ENCODE results near the gene SYTL3.

SYTL3 gene

DNA sequence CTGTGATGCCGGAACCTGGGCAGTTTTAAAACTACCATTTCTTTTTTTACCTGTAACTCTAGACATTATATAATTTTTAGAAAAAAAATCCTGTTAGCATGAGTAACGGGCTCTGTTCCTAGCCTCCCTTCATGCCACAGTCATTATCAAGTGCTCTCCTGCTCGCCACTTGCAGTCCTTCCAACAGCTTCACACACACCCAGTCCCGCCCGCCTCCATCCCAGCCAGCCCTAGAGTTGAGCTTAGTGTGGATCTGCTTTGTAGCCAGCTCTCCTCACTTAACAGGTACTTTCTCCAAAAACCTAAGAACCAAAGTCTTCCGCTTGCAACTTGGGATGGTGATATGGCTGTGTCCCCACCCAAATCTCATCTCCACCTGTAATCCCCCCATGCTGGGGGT, 117.9 kb downstream of the SYTL3 start:
- no peaks in the 10 kb centered on the region for H3K9me2 ChIP-seq (ENCODE audit: low read depth, low read length)
- H3F3A ChIP-seq (ENCODE audit: insufficient read depth, low read length): peaks cover 11% of the 10 kb centered on the region; the same call in 1 of the 2 replicates
- H2AFZ ChIP-seq (ENCODE audit: low read length): no peak overlapping the region
- no peaks in the 10 kb centered on the region for H3K79me2 ChIP-seq (ENCODE audit: insufficient read depth, low read length)
- H3K27ac ChIP-seq (ENCODE audit: low read depth, low read length, poor library complexity, severe bottlenecking): no peak overlapping the region
- no peak for TF ChIP-seq EZH2 (IDR thresholded peaks at IDR 0.05; ENCODE audit: borderline replicate concordance, low read length)
- TF ChIP-seq, protein P1, sequence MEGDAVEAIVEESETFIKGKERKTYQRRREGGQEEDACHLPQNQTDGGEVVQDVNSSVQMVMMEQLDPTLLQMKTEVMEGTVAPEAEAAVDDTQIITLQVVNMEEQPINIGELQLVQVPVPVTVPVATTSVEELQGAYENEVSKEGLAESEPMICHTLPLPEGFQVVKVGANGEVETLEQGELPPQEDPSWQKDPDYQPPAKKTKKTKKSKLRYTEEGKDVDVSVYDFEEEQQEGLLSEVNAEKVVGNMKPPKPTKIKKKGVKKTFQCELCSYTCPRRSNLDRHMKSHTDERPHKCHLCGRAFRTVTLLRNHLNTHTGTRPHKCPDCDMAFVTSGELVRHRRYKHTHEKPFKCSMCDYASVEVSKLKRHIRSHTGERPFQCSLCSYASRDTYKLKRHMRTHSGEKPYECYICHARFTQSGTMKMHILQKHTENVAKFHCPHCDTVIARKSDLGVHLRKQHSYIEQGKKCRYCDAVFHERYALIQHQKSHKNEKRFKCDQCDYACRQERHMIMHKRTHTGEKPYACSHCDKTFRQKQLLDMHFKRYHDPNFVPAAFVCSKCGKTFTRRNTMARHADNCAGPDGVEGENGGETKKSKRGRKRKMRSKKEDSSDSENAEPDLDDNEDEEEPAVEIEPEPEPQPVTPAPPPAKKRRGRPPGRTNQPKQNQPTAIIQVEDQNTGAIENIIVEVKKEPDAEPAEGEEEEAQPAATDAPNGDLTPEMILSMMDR (IDR thresholded peaks at IDR 0.05; ENCODE audit: low read length): no peak
- no peaks in the 10 kb centered on the region for H3K9me3 ChIP-seq (ENCODE audit: low read length)
- H3K36me3 ChIP-seq (ENCODE audit: insufficient read depth, low read length): peaks cover 88% of the 10 kb centered on the region
- no peaks in the 10 kb centered on the region for H3K4me1 ChIP-seq (ENCODE audit: insufficient read depth, low read length, severe bottlenecking)
- H4K20me1 ChIP-seq (ENCODE audit: insufficient read depth, low read length): no peaks in the 10 kb centered on the region
- no peak overlapping the region for H3K4me3 ChIP-seq (ENCODE audit: low read depth, low read length, poor library complexity, severe bottlenecking)
- H3K27me3 ChIP-seq (ENCODE audit: insufficient read depth, low read length): no peaks in the 10 kb centered on the region
- H3K9ac ChIP-seq (ENCODE audit: low read length): no peak overlapping the region
- H3K4me2 ChIP-seq (ENCODE audit: low read length): no peak overlapping the region

DNA sequence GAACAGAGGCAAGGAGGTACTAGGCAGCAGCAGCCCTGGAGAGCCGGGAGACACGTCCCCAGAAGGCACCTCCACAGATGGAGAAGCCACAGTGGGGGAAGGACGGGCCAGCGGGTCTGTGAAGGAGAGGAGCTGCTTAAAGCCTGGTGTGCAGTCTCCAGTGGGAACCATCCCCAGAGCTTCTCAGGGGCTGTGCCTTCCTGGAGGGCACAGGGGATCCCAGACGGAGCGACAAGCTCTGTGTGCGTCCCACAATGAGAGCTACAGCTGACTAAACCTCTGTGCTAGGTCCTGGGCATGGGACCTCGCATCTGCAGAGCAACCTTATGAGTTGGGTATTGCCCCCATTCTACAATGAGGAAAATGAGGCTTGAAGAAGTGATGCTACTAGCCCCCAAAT, 118.6 kb downstream of the SYTL3 start:
- H3K27me3 ChIP-seq (ENCODE audit: insufficient read depth, low read length): no peaks in the 10 kb centered on the region
- no peak overlapping the region for H2AFZ ChIP-seq (ENCODE audit: low read length)
- H3F3A ChIP-seq (ENCODE audit: insufficient read depth, low read length): peaks cover 11% of the 10 kb centered on the region; the same call in 1 of the 2 replicates
- H3K79me2 ChIP-seq (ENCODE audit: insufficient read depth, low read length): no peaks in the 10 kb centered on the region
- H3K36me3 ChIP-seq (ENCODE audit: insufficient read depth, low read length): peaks cover 95% of the 10 kb centered on the region
- no peaks in the 10 kb centered on the region for H4K20me1 ChIP-seq (ENCODE audit: insufficient read depth, low read length)
- TF ChIP-seq, protein P1 (IDR thresholded peaks at IDR 0.05; ENCODE audit: low read length): no peak
- TF ChIP-seq EZH2 (IDR thresholded peaks at IDR 0.05; ENCODE audit: borderline replicate concordance, low read length): no peak
- H3K9me3 ChIP-seq (ENCODE audit: low read length): no peaks in the 10 kb centered on the region
- no peaks in the 10 kb centered on the region for H3K9me2 ChIP-seq (ENCODE audit: low read depth, low read length)
- no peak overlapping the region for H3K4me2 ChIP-seq (ENCODE audit: low read length)
- H3K4me3 ChIP-seq (ENCODE audit: low read depth, low read length, poor library complexity, severe bottlenecking): no peak overlapping the region
- H3K4me1 ChIP-seq (ENCODE audit: insufficient read depth, low read length, severe bottlenecking): no peaks in the 10 kb centered on the region
- no peak overlapping the region for H3K27ac ChIP-seq (ENCODE audit: low read depth, low read length, poor library complexity, severe bottlenecking)
- no peak overlapping the region for H3K9ac ChIP-seq (ENCODE audit: low read length)

DNA sequence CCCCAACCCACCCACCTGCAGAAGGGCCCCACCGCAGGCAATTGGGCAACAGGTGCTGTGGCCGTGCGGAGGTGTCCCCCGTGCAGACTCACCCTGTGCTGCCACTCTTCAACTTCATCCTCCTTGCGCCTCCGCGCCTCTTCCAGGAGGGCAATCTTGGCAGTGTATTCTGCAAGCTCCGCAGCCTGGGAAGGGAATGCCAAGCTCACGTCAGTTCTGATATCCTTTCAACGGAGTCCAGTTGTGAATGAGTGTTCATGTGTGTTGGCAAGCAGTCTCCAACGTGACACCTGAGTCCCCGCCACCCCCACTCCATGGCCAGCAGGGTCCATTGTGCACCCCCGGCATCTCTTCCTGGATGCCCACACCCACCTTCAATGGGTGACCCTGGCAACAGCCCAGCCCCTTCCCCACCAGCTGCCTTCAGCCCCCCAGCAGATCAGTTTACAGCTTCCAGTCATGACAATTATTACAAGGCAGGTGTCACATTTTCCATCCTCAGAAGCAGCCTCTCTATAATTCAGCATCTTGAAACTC, 119.4 kb downstream of the SYTL3 start:
- Histone ChIP-seq H3F3A (ENCODE audit: insufficient read depth, low read length) (peaks cover 8% of the 10 kb centered on the region; the same call in 1 of the 2 replicates), H3K9ac (ENCODE audit: low read length) (no peak overlapping the region), H4K20me1 (ENCODE audit: insufficient read depth, low read length) (no peaks in the 10 kb centered on the region)

More for the DNA sequence above, 119.4 kb downstream of the SYTL3 start:
- Histone ChIP-seq H3K9me2 (ENCODE audit: low read depth, low read length) (no peaks in the 10 kb centered on the region), H3K9me3 (ENCODE audit: low read length) (no peaks in the 10 kb centered on the region), H3K36me3 (ENCODE audit: insufficient read depth, low read length) (peaks cover 100% of the 10 kb centered on the region), H3K27me3 (ENCODE audit: insufficient read depth, low read length) (no peaks in the 10 kb centered on the region), H3K4me1 (ENCODE audit: insufficient read depth, low read length, severe bottlenecking) (no peaks in the 10 kb centered on the region), H3K4me3 (ENCODE audit: low read depth, low read length, poor library complexity, severe bottlenecking) (no peak overlapping the region), H3K79me2 (ENCODE audit: insufficient read depth, low read length) (no peaks in the 10 kb centered on the region), H3K27ac (ENCODE audit: low read depth, low read length, poor library complexity, severe bottlenecking) (no peak overlapping the region), H3K4me2 (ENCODE audit: low read length) (no peak overlapping the region), H2AFZ (ENCODE audit: low read length) (no peak overlapping the region)
- TF ChIP-seq EZH2 (IDR thresholded peaks at IDR 0.05; ENCODE audit: borderline replicate concordance, low read length): no peak
- TF ChIP-seq, protein P1 (IDR thresholded peaks at IDR 0.05; ENCODE audit: low read length): no peak
